GM18508 (cell line): Measurements from ENCODE around the gene PACRG.

ENCODE experiments used
- ATAC-seq: cut with Tn5 transposase; IDR thresholded peaks from one replicate; pipeline ENCODE4 v1.9.1; 2021; ENCODE audit warnings: moderate number of reproducible peaks; ENCODE audit not compliant: insufficient read depth, unreplicated experiment

Gene PACRG

DNA sequence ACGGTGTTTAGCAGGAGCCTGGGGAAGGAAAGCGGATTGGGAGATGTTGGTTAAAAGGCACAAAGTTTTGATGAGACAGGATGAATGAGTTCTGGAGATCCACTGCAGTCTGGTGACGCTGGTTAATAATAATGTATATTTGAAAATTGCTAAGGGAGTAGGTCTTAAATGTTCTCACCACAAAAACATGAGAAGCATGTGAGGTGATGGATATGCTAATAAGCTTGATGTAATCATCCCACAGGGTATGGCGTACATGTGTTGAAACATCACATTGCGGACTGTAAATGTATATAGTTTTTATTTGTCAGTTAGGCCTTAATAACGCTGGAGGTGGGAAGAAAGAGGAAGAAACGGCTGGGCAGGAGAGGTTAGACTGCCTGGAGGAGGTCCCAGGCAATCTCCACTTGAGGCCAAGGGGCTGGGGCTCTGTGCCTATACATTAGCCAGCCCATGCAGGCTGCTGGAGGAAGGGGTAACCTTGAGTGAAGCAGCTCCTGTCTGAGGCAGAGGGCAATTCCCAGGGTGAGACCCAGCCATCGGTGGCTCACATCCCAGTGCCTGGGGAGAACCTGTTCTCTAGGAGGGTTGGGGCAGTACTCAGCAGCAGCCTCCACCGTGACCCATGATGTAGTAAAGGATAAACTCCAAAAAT is 498.5 kb downstream of the PACRG start:
- no peak for ATAC-seq

DNA sequence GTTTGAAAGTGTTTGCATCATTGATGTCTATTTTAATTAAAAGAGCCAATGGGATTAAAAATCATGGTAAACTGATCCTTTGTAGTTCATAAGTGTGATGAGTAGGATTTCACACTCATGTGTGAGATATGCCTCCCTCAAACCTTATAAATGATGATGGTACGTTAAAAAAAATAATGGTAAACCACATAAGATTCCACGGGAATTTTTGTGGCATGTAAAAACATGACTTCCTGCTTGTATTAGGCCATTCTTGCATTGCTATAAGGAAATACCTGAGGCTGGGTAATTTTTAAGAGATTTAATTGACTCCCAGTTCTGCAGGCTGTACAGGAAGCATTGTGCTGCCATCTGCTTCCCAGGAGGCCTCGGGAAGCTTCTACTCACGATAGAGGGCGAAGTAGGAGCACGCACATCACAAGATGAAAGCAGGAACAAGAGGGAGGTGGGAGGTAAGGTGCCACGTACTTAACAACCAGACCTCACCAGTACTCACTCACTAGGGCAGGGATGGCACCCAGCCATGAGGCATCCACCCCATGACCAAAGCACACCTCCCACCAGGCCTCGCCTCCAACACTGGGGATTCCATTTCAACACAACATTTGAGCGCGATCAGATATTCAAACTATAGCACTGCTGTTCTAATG is 499.2 kb downstream of the PACRG start:
- no peak for ATAC-seq

DNA sequence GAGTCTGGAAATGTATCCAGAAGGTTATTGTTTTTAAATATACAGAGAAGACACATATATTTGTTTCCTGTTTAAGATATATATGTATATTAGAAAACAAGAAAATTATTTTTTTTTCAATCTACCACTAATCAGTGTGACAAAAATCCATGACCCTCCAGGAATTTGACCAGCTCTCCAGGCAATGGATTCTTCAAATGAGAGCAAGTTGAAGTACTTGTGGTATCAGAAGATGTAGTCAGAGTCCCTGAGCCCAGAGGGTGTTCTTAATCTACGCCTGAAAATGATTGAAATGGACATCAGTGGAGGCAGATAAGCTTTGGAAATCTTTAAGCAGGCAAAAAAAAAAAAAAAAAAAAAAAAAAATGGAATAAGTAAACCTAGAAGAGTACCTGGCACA is 500.3 kb downstream of the PACRG start:
- ATAC-seq, result no peak

GRCh38 chr6:163229050-163229449 is 501.3 kb downstream of the PACRG start:
- no peak for ATAC-seq

GRCh38 chr6:163230901-163231300 is 503.1 kb downstream of the PACRG start:
- ATAC-seq, result no peak

DNA sequence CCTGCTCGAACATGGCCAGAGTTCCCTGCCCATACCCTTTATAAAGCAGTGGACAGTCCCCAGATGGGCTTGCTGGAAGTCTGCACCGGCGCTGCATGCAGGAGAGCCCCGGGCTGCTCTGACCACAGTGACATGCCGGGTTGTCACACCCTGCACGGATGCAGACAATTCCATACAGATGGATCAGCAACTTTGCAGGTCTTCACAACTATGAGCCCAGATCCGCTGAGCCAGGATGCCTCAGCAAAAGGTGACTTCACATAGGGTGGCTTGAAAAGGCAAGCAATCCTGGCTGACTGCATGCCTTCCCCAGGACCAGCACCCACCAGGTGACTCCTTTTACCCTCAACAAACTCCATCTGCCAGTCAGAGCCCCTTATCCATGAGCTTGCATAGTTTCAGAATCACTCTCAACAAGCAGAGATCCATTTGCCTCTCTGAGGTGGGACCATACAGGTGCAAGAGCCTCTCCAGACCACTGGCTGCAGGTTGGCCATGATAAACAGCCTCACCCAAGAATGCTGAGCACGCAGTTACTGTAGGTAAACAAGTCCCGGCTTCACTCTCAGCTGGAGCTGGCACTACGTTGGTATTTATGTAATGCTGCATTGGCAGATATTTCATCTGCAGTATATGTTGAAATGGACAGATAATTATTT is 503.7 kb downstream of the PACRG start:
- ATAC-seq, result no peak

- ATAC-seq, result no peak
These were observed 504.3 kb downstream of the PACRG start for GRCh38 chr6:163232015-163232523.

DNA sequence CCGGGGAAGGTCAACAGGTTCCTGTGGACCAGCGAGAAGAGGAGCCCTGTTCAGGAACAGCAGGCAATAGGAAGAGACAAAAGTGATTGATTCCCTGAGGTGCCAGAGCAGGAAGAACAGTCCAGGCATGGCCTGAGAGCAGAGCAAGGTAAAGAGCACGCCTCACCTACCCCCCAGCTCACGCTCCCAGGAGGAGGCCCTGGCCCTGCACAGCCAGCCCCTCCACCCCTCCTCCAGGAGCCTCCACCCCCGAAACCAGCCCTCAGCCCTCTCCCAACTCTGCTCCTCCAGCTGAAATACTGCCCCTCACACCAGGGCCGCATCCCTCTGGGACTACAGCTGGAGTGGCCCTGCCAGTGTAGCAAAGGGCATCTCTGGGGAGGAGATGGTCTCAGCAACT is 504.9 kb downstream of the PACRG start:
- ATAC-seq, result no peak

DNA sequence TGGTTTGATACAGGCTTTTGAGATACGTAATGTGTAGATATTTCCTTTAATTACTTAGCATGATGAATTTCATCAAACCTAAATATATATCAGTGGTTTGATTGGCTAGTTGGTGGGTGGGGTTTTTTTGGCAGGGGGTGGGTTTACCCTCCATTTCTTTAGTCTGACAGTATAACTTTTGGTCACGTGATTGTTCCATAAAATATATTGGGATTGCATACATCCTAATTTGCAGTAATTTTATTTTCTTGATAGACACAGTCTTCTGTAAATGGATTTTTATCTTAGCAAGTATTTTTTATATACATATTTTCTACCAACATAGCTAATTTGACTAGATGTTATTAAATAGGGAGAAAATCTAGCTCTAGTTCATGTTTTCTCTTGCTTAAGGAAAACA is 509.3 kb downstream of the PACRG start:
- ATAC-seq, result no peak

DNA sequence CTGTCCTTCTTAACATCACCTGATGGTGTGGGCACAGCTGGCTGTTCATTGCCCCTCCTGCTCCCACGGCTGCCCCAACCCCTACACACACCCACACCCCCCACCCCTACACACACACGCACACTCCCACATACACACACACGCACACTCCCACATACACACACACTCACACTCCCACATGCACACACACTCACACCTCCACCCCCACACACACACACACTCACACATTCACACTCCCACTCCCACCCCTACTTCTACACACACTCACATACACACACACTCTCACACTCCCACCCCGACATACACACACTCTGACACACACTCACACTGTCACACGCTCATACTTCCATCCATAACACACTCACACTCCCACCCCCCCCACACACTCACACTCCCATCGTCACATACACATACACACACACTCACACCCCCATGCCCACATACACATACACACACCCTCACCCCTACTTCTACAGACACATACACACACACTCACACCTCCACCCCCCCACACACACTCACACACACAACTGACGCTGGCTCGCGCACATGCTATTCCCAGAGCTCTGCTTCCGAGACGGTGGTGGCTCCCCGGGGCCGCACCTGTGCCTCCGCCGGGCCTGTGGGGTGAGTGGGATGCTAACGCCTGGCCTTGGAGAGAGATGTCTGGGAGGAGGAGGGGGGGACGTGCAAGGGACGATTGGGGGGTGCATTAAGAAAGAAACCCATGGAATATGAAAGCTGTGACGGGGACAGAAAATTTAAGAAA is 512.0 kb downstream of the PACRG start:
- no peak for ATAC-seq

DNA sequence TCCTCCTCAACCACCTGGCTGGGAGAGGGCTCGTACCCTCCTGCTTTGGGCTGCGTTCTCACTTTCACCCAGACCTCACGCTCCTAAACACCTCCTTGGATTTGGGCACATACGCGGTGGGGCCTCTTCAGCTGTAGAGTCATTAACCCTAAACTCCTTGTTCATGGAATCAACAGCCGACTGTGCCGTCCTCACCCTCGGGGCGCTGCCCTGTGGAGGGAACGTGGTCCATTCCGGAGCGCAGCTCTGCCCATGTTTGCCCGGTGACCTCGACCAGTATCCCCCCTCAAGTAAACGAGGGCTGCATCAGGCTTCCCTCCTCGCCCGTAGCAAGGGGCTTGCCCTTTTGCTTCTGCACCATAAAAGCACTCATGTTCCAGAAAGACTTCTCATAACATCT is 512.8 kb downstream of the PACRG start:
- no peak for ATAC-seq

GRCh38 chr6:163241683-163242082 is 513.9 kb downstream of the PACRG start:
- ATAC-seq, result no peak

DNA sequence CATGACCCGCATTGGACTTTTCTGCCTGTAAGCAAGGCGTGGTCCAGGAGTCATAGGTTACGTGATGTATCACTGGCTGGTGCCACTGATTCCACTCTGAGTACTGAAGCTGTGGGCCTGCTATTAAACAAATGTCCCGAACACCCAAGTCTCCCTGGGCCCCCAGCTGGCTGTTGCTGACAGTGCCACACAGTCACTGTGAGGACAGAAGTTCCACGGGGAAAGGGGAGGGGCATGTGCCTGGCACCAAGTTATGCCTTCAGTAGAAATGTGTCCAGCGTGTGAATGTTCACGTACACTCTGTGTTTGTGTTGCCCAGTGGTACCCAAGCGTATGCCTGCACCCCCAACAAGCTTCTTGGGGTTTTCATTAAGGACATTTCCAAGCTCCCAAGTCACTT is 515.3 kb downstream of the PACRG start:
- ATAC-seq, result no peak

DNA sequence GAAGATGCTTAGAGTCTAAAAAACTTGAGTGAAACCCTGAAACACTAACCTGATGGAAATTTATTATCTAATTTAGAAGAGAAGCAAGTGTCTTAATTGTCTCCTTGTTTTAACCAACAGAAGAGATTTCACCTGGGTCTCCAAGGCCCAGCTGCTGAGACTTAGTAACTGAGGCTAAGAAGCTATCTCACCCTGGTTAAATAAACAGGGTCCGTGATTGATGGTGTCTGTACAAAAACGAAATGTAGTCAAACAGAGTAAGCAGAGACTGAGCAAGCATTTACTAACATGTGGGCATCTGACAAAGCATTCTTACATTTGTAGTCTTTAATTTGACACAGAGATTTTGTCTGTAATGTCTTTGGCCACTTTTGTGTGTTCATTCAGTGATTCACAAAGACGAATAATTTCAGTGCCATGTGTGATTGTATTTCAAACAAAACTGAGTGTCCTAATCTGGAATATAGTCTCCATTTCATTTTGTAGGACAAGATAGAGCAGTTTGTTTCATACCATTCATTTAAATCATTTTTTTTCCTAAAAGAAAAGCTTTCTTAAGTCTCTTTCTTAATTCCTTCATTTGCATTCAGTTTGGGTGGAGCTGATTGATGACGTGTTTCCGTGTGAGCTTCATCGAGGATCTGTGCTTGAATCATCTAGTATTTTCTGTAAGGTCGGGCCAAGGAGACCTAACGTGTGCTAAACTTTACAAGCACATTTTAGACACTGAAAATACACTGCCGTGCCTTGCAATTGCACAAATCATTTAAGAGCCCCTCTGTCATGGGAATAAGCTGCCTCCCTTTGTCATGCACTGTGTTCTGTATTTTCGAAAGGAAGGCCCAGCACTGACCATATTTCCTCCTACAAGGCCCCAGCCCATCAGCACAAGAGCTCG is 516.2 kb downstream of the PACRG start:
- ATAC-seq, result no peak

DNA sequence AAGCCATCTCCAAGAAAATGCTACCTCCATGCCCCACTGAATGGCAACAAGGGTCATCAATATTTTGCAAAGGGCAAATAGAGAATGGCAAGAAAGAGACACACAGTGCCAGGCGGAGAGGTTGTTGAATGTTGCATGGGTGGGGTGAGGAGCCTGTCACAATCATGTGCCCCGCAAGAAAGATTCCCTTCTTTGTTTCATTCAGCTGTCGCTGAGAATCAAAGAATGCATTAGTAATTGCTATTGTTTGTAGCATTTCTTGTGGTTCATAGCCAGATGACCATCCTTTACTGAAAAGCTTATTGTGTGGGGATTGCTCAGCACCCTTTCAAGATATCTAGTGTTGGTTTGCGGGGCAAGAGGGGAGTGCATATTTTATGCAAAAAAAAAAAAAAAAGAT is 520.3 kb downstream of the PACRG start:
- no peak for ATAC-seq

GRCh38 chr6:163249651-163250101 is 521.9 kb downstream of the PACRG start:
- ATAC-seq, result no peak

DNA sequence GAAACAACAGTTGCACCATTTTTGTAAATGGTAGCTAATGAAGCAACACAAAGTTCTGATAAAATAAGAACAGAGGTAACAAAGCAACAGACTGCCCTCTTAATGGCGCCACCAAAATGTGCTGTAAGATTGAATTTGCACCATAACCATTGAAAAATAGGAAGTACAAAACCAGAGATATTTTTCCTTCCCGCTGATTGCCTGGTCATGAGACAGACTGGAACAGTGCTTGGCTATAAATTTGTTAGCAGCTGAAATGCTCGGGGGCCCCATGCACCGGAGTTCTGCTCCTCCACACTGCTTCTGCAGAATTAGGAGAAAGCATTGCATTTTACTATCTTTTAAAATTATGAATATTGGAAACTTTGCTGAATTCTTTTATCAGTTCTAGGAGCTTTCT is 522.3 kb downstream of the PACRG start:
- no peak for ATAC-seq

DNA sequence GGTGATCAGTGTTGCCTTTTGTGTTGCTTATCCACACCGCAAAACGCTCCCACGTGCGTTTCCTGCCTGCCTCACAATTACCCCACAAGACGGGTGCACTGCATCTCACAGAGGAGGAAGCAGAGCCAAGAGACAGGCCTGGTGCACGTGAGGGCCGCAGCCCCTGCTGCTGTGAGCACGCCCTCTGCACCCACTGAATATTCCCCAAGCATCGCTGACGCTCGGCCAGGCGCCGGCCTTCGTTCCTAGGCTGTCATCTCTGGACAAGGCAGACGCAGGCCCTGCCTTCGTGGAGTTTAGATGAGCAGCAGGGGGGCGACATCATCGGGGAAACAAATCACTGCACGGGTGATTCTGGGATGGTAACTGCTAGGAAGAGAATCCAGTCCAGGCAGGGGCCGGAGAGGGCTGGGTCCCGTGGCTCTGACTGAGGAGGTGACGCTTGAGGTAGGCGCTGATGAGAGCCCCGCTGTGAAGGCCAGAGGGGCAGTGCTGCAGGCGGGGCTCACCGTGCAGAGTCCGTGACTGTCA is 524.4 kb downstream of the PACRG start:
- no peak for ATAC-seq

- ATAC-seq, result no peak
These were observed 525.9 kb downstream of the PACRG start for GRCh38 chr6:163253556-163254213.
